ENCODE measurements around the gene SLC4A1.

Gene SLC4A1

DNA sequence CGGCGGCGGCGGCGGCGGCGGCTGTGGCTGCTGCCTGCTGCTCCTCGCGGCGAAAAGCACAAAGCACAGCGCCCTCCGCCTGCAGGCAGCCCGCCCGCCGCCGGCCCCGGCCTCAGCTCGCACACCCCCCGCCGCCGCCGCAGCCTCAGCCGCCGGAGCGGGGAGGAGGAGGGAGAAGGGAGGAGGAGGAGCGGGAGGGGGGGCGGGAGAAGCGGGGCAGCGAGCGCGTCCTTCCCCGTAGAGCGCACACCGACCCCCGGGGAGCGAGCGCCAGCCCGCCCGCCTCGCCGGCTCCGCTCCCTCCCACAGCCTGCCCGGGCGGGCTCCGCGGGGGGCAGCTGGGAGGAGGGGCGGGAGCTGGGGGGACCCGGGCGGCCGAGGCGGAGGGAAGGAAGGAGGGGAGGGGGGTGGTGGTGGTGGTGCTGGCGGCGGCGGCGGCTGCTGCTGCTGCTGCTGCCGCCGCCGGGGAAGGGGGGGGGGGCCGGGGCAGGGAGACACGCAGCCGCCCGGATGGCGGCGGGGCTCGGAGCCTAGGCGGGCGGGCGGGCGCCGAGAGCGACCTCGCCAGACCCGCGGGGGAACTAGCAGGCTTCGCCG lies 48.2 kb downstream of the SLC4A1 start, which contains the start of gene UBTF:
UBTF (minus strand) TSS at position 60 of the 597 bp plus-strand sequence. CDS start 1,446 bp downstream, outside the sequence.
- peak; percentile 90 for DNase-seq

DNA sequence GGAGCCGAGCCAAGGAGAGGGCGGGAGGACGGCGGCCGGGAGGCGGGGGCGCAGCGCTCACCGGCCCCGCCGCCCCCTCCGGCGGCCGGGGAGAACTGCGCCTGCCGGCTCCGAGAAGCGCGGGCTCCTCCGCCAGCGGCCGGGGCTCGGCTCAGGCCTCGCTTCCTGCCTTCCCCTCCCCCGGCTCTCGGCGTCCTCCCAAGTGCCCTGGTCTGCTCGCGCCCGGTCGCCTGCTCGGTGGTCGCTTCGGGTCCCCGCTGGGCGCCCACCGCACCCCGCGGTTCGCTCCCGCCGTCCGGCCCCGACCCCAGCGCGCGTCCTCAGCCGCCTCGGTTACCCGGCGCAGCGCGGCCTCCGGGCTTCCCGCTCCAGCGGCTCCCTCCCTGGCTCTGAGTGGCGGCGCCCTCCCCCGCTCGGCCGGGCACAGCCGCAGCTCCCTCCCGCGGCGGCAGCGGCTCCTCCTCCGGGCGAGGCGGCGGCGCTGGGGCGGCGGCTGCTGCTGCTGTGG lies 48.8 kb downstream of the SLC4A1 start:
- DNase-seq, result peak; percentile 59

GRCh38 chr17:44218344-44219107 lies 49.4 kb downstream of the SLC4A1 start:
- peak; percentile 90 for DNase-seq

- DNase-seq, result no peak
These were observed 50.1 kb downstream of the SLC4A1 start for GRCh38 chr17:44217738-44218343.

DNA sequence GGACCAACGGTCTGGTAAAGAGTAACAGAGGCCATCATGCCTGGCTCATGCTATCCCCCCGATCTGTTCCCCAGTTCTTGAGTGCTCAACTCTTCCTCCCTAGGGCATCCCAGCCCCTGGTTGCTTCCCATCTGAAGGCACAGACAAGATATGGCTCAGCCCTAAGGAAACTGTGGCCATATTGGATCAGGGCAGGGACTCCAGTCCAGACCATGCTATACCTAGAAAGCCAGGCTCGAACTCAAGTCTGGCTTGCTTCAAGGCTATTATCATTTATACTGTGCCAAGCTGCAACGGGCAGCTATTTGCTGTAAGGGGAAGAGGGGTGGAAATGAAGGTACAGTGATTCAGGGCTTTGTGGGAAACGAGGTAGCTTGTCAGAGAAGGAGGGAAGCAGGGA lies 51.2 kb downstream of the SLC4A1 start:
- DNase-seq, result no peak

- DNase-seq, result no peak
These were observed 51.8 kb downstream of the SLC4A1 start for GRCh38 chr17:44216173-44216572.

GRCh38 chr17:44214896-44215295 lies 53.0 kb downstream of the SLC4A1 start:
- no peak for DNase-seq

GRCh38 chr17:44214230-44214494 lies 53.8 kb downstream of the SLC4A1 start:
- no peak for DNase-seq

GRCh38 chr17:44213403-44214229 lies 54.3 kb downstream of the SLC4A1 start:
- DNase-seq, result no peak

DNA sequence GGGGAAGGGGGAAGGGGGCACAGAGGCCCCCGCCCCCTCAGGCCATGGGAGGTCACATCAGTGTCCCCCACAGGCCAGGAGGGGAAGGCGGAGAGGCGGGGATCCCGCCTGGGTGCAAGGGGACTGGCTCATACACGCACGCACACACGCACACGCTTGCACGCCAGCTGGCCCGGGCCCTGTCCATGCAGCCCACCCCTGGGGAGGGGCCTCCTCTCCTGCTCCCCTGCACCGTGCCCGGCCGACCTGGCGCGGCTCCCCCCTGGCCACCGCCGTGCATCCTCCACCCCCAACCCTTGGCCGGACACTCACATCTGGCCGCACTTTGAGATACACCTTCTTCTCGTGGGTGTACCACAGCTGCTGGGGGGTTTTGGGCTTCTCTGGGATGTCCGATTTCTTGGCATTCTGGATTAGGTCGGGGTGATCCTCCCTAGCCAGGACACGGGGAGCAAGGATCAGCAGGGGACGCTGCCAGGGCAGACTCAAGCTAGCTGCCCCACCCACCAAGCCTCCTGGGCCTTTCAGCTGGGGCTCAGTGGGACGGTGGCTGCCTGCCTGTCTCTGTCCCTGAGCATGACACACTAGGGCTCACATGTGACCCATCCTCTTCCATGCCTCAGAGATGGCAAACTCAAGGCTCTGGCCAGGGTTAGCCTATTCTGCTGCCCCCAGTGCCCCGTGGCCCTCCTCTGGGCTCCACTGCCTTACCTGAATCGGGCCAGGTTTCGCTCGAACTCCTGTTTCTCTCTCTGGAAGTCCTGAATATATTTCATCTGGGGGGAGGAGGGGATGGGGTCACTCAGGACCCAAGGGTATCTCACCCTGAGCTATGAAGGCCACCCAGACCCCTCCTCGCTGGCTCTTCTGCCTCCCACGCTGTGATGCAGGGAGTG lies 55.2 kb downstream of the SLC4A1 start:
- DNase-seq, result no peak

- no peak for DNase-seq
These were observed 56.4 kb downstream of the SLC4A1 start for GRCh38 chr17:44211281-44212265.

GRCh38 chr17:44210342-44211192 lies 57.4 kb downstream of the SLC4A1 start:
- DNase-seq, result no peak

GRCh38 chr17:44209786-44210341 lies 58.1 kb downstream of the SLC4A1 start:
- DNase-seq, result no peak

DNA sequence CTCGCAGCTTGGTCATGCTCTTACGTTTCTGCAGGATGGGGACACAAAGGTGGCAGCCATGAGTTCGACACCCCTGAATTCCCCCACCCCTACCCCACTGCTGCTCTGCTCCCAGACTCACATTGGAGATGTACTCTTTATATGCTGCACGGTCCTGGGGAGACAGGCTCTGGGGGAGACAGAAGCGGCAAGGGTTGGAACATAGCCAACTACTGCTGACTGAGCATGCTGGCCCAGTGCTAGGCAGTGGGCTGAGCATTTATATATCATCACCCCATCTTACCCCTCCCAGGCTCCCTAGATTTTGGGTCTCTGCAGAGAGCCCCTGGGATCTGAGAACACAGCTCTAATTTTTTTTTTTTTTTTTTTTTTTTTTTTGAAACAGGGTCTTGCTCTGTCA lies 60.2 kb downstream of the SLC4A1 start:
- DNase-seq, result no peak

GRCh38 chr17:44207319-44207718 lies 60.6 kb downstream of the SLC4A1 start:
- no peak for DNase-seq

GRCh38 chr17:44206825-44207155 lies 61.1 kb downstream of the SLC4A1 start:
- DNase-seq, result no peak

DNA sequence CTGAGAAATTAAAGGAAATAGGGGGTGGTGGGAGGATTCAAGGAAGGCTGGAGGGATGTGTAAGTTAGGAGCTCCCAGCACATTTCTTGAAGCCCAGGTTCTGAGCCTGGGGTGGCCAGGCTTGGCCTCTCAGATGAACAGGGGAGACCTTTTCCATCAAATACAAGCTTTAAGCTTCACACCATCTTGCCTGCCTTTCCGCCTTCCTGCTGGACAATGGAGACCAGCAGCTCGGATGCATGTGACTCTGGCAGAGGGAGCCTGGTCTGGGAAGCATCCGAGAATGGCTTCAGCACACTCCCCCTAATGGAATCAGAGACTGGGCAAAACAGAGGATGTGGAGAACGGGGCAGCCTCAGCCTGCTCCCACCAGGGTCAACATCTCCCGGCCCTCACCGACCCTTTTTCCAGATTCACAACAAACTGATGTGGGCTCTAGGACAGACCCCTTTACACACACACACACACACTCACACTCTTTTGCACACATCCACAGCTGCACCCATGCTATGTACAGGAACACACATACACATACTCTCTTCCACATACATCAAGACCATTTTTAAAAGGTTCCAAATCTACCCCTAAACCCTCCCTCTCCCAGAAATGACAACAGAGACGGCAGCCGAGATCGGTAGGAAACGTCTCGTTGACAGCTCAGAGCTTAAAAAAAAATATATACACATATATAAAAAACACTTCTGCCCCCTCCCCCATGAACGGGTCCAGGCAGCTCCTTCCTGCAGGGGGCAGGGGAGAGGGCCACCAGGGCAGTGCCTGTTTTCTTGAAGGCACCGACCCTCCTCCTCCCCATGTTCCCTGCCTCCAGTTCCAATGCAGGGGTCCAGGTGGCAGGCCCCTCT lies 61.7 kb downstream of the SLC4A1 start:
- DNase-seq, result no peak

- no peak for DNase-seq
These were observed 63.5 kb downstream of the SLC4A1 start for GRCh38 chr17:44204441-44204882.
